Measurements from ENCODE around the gene DLG1.

GRCh38 chr3:196994056-196994455 is 304.4 kb downstream of the DLG1 start:
- TF ChIP-seq CTCF (IDR thresholded peaks at IDR 0.05), result no peak
- no peak for TF ChIP-seq POLR2A (IDR thresholded peaks at IDR 0.05)

Measured in adrenal gland (tissue), 5 donors.